ENCODE measurements around the gene MPDU1. TPM values are rescaled to one million over a fixed set of nuclear protein-coding genes. Genes with fewer than 3 reads are reported as not detected.

The MPDU1 gene
- total RNA-seq, 1 experiment from 2014 or later: 73.1 TPM

DNA sequence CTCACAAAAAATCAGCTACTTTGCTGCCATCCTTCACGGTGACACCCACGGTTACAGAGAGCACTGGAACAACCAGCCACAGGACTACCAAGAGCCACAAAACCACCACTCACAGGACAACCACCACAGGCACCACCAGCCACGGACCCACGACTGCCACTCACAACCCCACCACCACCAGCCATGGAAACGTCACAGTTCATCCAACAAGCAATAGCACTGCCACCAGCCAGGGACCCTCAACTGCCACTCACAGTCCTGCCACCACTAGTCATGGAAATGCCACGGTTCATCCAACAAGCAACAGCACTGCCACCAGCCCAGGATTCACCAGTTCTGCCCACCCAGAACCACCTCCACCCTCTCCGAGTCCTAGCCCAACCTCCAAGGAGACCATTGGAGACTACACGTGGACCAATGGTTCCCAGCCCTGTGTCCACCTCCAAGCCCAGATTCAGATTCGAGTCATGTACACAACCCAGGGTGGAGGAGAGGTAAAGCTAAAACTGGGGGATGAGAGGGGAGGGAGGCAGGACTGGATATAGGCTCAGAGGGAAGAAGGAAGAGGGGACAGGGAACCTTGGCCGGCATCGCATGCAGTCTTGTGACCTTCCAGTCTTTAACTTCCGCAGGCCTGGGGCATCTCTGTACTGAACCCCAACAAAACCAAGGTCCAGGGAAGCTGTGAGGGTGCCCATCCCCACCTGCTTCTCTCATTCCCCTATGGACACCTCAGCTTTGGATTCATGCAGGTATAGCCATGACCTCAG is 3.6 kb upstream of the MPDU1 start:
- Histone ChIP-seq H3K27ac (ENCODE audit: insufficient read length, low read depth, low read length) (no peak overlapping the region), H4K5ac (ENCODE audit: insufficient read length, low read depth, low read length) (no peak overlapping the region), H4K91ac (ENCODE audit: insufficient read length, low read depth, low read length) (no peak overlapping the region), H3K27me3 (ENCODE audit: insufficient read depth, low read length) (no peaks in the 10 kb centered on the region), H3K18ac (ENCODE audit: insufficient read length, low read depth, low read length) (no peak overlapping the region), H3K4ac (ENCODE audit: low read depth, low read length) (no peak overlapping the region), H3K23me2 (ENCODE audit: insufficient read length, low read depth, low read length, poor library complexity, severe bottlenecking) (peaks cover 3% of the 10 kb centered on the region), H3K9me3 (ENCODE audit: control insufficient read depth, low read depth, low read length) (no peaks in the 10 kb centered on the region), H2BK12ac (ENCODE audit: insufficient read length, low read depth, low read length) (no peak overlapping the region), H2BK120ac (ENCODE audit: low read depth, low read length, poor library complexity, severe bottlenecking) (no peak overlapping the region), H4K8ac (replicated peaks; ENCODE audit: insufficient read length, low read depth, low read length) (no peak overlapping the region), H3K4me1 (ENCODE audit: insufficient read depth, low read length) (no peaks in the 10 kb centered on the region), H3T11ph (ENCODE audit: low read length) (no peak overlapping the region), H2BK5ac (ENCODE audit: insufficient read length, low read length) (no peak overlapping the region), H3K79me2 (ENCODE audit: insufficient read depth, low read length) (no peaks in the 10 kb centered on the region; the same call in 1 of the 2 replicates), H2AFZ (ENCODE audit: low read length) (no peak overlapping the region), H3K4me2 (ENCODE audit: insufficient read depth, insufficient read length, low read length) (no peak overlapping the region), H2AK5ac (ENCODE audit: insufficient read length, low read length) (no peak overlapping the region), H3K14ac (ENCODE audit: insufficient read depth, low read length) (no peak overlapping the region), H3K79me1 (ENCODE audit: insufficient read depth, low read depth, low read length, poor library complexity, severe bottlenecking) (peaks cover 2% of the 10 kb centered on the region), H3K56ac (ENCODE audit: insufficient read length, low read depth, low read length) (no peak overlapping the region), H3K23ac (ENCODE audit: insufficient read length, low read depth, low read length) (no peak overlapping the region), H3K9ac (ENCODE audit: extremely low read depth, insufficient read length, low read length) (no peak overlapping the region), H2BK20ac (ENCODE audit: low read depth, low read length, poor library complexity, severe bottlenecking) (no peak overlapping the region), H4K20me1 (ENCODE audit: control insufficient read depth, insufficient read depth, insufficient read length) (no peaks in the 10 kb centered on the region), H2BK15ac (ENCODE audit: low read depth, low read length) (no peak overlapping the region)
- Mint-ChIP-seq H3K36me3 (ENCODE audit: insufficient read depth in 1 of 3, low read depth in 3 of 3) (peaks cover 39 to 60% (median 49%) of the 10 kb centered on the region in 3 experiments), H3K27ac (peak overlapping the region; percentile 62 to 96 (median 86); a peak in 5 of 7 replicates), H3K27me3 (ENCODE audit: low read depth) (peaks cover 2% of the 10 kb centered on the region), H3K4me3 (peak overlapping the region; percentile 3 to 43; a peak in 2 of 5 replicates), H3K9me3 (peaks cover 0 to 3% of the 10 kb centered on the region in 2 experiments; a peak in 1 of 5 replicates), H3K4me1 (peaks cover 50 to 56% of the 10 kb centered on the region in 2 experiments)
- TF ChIP-seq, protein P1, sequence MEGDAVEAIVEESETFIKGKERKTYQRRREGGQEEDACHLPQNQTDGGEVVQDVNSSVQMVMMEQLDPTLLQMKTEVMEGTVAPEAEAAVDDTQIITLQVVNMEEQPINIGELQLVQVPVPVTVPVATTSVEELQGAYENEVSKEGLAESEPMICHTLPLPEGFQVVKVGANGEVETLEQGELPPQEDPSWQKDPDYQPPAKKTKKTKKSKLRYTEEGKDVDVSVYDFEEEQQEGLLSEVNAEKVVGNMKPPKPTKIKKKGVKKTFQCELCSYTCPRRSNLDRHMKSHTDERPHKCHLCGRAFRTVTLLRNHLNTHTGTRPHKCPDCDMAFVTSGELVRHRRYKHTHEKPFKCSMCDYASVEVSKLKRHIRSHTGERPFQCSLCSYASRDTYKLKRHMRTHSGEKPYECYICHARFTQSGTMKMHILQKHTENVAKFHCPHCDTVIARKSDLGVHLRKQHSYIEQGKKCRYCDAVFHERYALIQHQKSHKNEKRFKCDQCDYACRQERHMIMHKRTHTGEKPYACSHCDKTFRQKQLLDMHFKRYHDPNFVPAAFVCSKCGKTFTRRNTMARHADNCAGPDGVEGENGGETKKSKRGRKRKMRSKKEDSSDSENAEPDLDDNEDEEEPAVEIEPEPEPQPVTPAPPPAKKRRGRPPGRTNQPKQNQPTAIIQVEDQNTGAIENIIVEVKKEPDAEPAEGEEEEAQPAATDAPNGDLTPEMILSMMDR (conservative IDR thresholded peaks at IDR 0.05): no peak
- DNase-seq: no peak
- no CpG with 5 or more reads among the region's 12 CpGs for WGBS (ENCODE audit: extremely low coverage, insufficient read length, low lambda C conversion rate)
